ENCODE data around the gene IL18BP. TPM values are rescaled to one million over a fixed set of nuclear protein-coding genes. Genes with fewer than 3 reads are reported as not detected.

The IL18BP gene
- total and polyA plus RNA-seq, 2 of the 13 experiments (the other 11 are each of a cell fraction or from before 2014, with no cell fraction given) = 4.1 to 12.8 TPM

- peak; percentile 59; the same call in 1 of the 2 replicates for TF ChIP-seq ZNF292 (CRISPR knock-in tag; IDR thresholded peaks at IDR 0.05; ENCODE audit: borderline replicate concordance, low read depth)
- TF ChIP-seq, protein P1, sequence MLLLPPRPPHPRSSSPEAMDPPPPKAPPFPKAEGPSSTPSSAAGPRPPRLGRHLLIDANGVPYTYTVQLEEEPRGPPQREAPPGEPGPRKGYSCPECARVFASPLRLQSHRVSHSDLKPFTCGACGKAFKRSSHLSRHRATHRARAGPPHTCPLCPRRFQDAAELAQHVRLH (CRISPR knock-in tag; IDR thresholded peaks at IDR 0.05; ENCODE audit: borderline replicate concordance, low read depth) = peak; percentile 46; the same call in 1 of the 2 replicates
- TF ChIP-seq POLR2G (IDR thresholded peaks at IDR 0.05; ENCODE audit: low read depth, low read length) = peak; percentile 65; the same call in 1 of the 2 replicates
- TF ChIP-seq RARA (CRISPR knock-in tag; IDR thresholded peaks at IDR 0.05) = peak; percentile 31
- no peak for TF ChIP-seq TBP (CRISPR knock-in tag; IDR thresholded peaks at IDR 0.05)
- peak; percentile 78 for TF ChIP-seq MEF2D (CRISPR knock-in tag; IDR thresholded peaks at IDR 0.05)
- no peak for TF ChIP-seq NFKB2 (CRISPR knock-in tag; IDR thresholded peaks at IDR 0.05; ENCODE audit: borderline replicate concordance)
- TF ChIP-seq REXO4 (CRISPR knock-in tag; IDR thresholded peaks at IDR 0.05; ENCODE audit: borderline replicate concordance) = no peak
- TF ChIP-seq, protein P2, sequence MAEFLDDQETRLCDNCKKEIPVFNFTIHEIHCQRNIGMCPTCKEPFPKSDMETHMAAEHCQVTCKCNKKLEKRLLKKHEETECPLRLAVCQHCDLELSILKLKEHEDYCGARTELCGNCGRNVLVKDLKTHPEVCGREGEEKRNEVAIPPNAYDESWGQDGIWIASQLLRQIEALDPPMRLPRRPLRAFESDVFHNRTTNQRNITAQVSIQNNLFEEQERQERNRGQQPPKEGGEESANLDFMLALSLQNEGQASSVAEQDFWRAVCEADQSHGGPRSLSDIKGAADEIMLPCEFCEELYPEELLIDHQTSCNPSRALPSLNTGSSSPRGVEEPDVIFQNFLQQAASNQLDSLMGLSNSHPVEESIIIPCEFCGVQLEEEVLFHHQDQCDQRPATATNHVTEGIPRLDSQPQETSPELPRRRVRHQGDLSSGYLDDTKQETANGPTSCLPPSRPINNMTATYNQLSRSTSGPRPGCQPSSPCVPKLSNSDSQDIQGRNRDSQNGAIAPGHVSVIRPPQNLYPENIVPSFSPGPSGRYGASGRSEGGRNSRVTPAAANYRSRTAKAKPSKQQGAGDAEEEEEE (CRISPR knock-in tag; IDR thresholded peaks at IDR 0.05; ENCODE audit: borderline replicate concordance) = no peak
- peak; percentile 49 for TF ChIP-seq NCOA2 (CRISPR knock-in tag; IDR thresholded peaks at IDR 0.05)
- no peak for TF ChIP-seq ZNF713 (CRISPR knock-in tag; IDR thresholded peaks at IDR 0.05)
- no peak for TF ChIP-seq ZSCAN5A (CRISPR knock-in tag; IDR thresholded peaks at IDR 0.05; ENCODE audit: borderline replicate concordance)
- no peak for TF ChIP-seq ZSCAN21 (CRISPR knock-in tag; IDR thresholded peaks at IDR 0.05; ENCODE audit: borderline replicate concordance)
- TF ChIP-seq, protein P3, sequence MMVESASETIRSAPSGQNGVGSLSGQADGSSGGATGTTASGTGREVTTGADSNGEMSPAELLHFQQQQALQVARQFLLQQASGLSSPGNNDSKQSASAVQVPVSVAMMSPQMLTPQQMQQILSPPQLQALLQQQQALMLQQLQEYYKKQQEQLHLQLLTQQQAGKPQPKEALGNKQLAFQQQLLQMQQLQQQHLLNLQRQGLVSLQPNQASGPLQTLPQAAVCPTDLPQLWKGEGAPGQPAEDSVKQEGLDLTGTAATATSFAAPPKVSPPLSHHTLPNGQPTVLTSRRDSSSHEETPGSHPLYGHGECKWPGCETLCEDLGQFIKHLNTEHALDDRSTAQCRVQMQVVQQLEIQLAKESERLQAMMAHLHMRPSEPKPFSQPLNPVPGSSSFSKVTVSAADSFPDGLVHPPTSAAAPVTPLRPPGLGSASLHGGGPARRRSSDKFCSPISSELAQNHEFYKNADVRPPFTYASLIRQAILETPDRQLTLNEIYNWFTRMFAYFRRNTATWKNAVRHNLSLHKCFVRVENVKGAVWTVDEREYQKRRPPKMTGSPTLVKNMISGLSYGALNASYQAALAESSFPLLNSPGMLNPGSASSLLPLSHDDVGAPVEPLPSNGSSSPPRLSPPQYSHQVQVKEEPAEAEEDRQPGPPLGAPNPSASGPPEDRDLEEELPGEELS (CRISPR knock-in tag; IDR thresholded peaks at IDR 0.05) = peak; percentile 69
- TF ChIP-seq SP140L (CRISPR knock-in tag; IDR thresholded peaks at IDR 0.05; ENCODE audit: borderline replicate concordance) = no peak
- peak; percentile 47 for TF ChIP-seq KAT8 (CRISPR knock-in tag; IDR thresholded peaks at IDR 0.05)
- TF ChIP-seq ZNF280B (CRISPR knock-in tag; IDR thresholded peaks at IDR 0.05; ENCODE audit: borderline replicate concordance) = no peak
- 0 out of 2 replicates have a peak, but pooled peaks have one; percentile 27 for TF ChIP-seq ZBTB21 (CRISPR knock-in tag; IDR thresholded peaks at IDR 0.05)
- TF ChIP-seq PAF1 (CRISPR knock-in tag; IDR thresholded peaks at IDR 0.05) = no peak
- TF ChIP-seq, protein P4, sequence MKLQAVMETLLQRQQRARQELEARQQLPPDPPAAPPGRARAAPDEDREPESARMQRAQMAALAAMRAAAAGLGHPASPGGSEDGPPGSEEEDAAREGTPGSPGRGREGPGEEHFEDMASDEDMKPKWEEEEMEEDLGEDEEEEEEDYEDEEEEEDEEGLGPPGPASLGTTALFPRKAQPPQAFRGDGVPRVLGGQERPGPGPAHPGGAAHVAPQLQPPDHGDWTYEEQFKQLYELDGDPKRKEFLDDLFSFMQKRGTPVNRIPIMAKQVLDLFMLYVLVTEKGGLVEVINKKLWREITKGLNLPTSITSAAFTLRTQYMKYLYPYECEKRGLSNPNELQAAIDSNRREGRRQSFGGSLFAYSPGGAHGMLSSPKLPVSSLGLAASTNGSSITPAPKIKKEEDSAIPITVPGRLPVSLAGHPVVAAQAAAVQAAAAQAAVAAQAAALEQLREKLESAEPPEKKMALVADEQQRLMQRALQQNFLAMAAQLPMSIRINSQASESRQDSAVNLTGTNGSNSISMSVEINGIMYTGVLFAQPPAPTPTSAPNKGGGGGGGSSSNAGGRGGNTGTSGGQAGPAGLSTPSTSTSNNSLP (IDR thresholded peaks at IDR 0.05; ENCODE audit: low read depth, low read length) = no peak
These were observed 42.0 kb downstream of the IL18BP start (continued) for GRCh38 chr11:72040491-72041363.
